Type B pancreatic cell (in vitro differentiated cells): ENCODE measurements around the gene SMCR8. TPM values are rescaled to one million over a fixed set of nuclear protein-coding genes. Genes with fewer than 3 reads are reported as not detected.
"Not testable (repeated sequence)": the region's sequence is repeated elsewhere in the genome, so short reads cannot be mapped to it uniquely, and the experiment has no call there.

Experiments used
- DNase-seq: peaks from one replicate; pipeline ENCODE4 v3.0.0; 2021; ENCODE audit warnings: mixed read lengths; ENCODE audit not compliant: unreplicated experiment; ENCODE audit errors: extremely low spot score
- H3K27ac Mint-ChIP-seq: 2 replicates; pipeline ENCODE4 v1.8.0; 2021; ENCODE audit warnings: mild to moderate bottlenecking, mixed read lengths
- H3K27me3 Mint-ChIP-seq: 2 replicates; pipeline ENCODE4 v1.8.0; 2021; ENCODE audit warnings: mixed read lengths
- H3K36me3 Mint-ChIP-seq: 2 replicates; pipeline ENCODE4 v1.8.0; 2021; ENCODE audit warnings: mixed read lengths
- H3K4me1 Mint-ChIP-seq: one replicate; pipeline ENCODE4 v1.8.0; 2021; ENCODE audit warnings: mixed read lengths; ENCODE audit not compliant: unreplicated experiment
- H3K4me3 Mint-ChIP-seq: 2 replicates; pipeline ENCODE4 v1.8.0; 2021; ENCODE audit warnings: mild to moderate bottlenecking, mixed read lengths
- H3K9me3 Mint-ChIP-seq: 2 replicates; pipeline ENCODE4 v1.8.0; 2021; ENCODE audit warnings: mixed read lengths
- CTCF ChIP-seq: fragments of 200-600 bp; sonication (generic); conservative IDR thresholded peaks from 2 replicates; pipeline ENCODE4 v1.5.0; 2021; ENCODE audit warnings: antibody characterized with exemption, mild to moderate bottlenecking
- total RNA-seq: library from RNA; stranded (reverse); gene quantifications from 2 replicates; pipeline ENCODE4 v1.2.1, GENCODE V29; 2021; ENCODE audit warnings: low replicate concordance

The SMCR8 gene
- total RNA-seq, 1 donor from 2014 or later, result 20.2 TPM

- TF ChIP-seq CTCF, result no peak
- peak within 1 kb of the TSS; percentile 94 for H3K4me3 Mint-ChIP-seq
- H3K36me3 Mint-ChIP-seq, result no peaks in the 10 kb centered on the region
- no peaks in the 10 kb centered on the region for H3K27me3 Mint-ChIP-seq
- DNase-seq, result peak; percentile 92
- H3K9me3 Mint-ChIP-seq, result no peaks in the 10 kb centered on the region
- peak within 1 kb of the TSS; percentile 68 for H3K27ac Mint-ChIP-seq
- peaks cover 9% of the 10 kb centered on the region for H3K4me1 Mint-ChIP-seq
Measured at GRCh38 chr17:18363101-18364049, 48.3 kb downstream of the SMCR8 start, which contains the start of gene SHMT1. Gene SHMT1, minus strand, starts transcription at chr17:18363550. Its CDS starts 7,569 bp downstream, at chr17:18355981.

DNA sequence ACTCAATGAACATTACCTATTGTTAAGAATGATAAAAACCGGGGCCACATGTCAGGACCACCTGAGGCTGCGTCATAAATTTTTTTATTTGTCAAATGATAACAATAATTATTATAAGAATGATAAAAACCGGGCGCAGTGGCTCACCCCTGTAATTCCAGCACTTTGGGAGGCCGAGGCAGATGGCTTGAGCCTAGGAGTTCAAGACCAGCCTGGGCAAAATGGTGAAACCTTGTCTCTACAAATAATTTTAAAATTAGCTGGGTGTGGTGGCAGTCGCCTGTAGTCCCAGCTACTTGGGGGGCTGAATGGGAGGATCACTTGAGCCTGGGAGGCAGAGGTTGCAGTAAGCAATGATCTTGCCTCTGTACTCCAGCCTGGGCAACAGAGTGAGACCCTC lies 49.1 kb downstream of the SMCR8 start:
- DNase-seq, result no peak
- H3K27ac Mint-ChIP-seq, result no peak overlapping the region
- no peaks in the 10 kb centered on the region for H3K36me3 Mint-ChIP-seq
- TF ChIP-seq CTCF, result no peak
- no peaks in the 10 kb centered on the region for H3K27me3 Mint-ChIP-seq
- no peaks in the 10 kb centered on the region for H3K9me3 Mint-ChIP-seq
- H3K4me1 Mint-ChIP-seq, result peaks cover 9% of the 10 kb centered on the region
- H3K4me3 Mint-ChIP-seq, result no peak overlapping the region

- Mint-ChIP-seq H3K4me1 (no peaks in the 10 kb centered on the region), H3K9me3 (no peaks in the 10 kb centered on the region), H3K27ac (no peak overlapping the region), H3K27me3 (no peaks in the 10 kb centered on the region), H3K36me3 (no peaks in the 10 kb centered on the region), H3K4me3 (no peak overlapping the region)
- no peak for DNase-seq
- TF ChIP-seq CTCF, result no peak
Measured at GRCh38 chr17:18368946-18369345, 53.9 kb downstream of the SMCR8 start.

GRCh38 chr17:18370761-18371160 lies 55.7 kb downstream of the SMCR8 start:
- DNase-seq, result no peak
- H3K27ac Mint-ChIP-seq, result no peak overlapping the region
- H3K4me3 Mint-ChIP-seq, result no peak overlapping the region
- no peak for TF ChIP-seq CTCF
- no peaks in the 10 kb centered on the region for H3K4me1 Mint-ChIP-seq
- H3K27me3 Mint-ChIP-seq, result no peaks in the 10 kb centered on the region
- H3K36me3 Mint-ChIP-seq, result no peaks in the 10 kb centered on the region
- H3K9me3 Mint-ChIP-seq, result no peaks in the 10 kb centered on the region

GRCh38 chr17:18371455-18371854 lies 56.4 kb downstream of the SMCR8 start:
- no peak overlapping the region for H3K4me3 Mint-ChIP-seq
- TF ChIP-seq CTCF, result no peak
- no peaks in the 10 kb centered on the region for H3K36me3 Mint-ChIP-seq

DNA sequence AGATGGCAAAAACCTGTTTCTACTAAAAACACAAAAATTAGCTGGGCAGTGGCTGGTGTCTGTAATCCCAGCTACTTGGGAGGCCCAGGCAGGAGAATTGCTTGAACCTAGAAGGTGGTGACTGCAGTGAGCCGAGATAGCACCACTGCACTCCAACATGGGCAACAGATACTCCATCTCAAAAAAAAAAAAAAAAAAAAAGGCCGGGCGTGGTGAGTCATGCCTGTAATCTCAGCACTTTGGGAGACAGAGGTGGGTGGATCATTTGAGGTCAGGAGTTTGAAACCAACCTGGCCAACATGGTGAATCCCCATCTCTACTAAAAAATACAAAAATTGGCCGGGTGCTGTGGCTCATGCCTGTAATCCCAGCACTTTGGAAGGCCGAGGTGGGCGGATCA lies 58.1 kb downstream of the SMCR8 start:
- DNase-seq, H3K4me3 Mint-ChIP-seq, H3K9me3 Mint-ChIP-seq, H3K27me3 Mint-ChIP-seq, H3K27ac Mint-ChIP-seq, H3K4me1 Mint-ChIP-seq, H3K36me3 Mint-ChIP-seq: not testable (repeated sequence)

More at GRCh38 chr17:18371455-18371854, 56.4 kb downstream of the SMCR8 start:
- no peak for DNase-seq
- no peaks in the 10 kb centered on the region for H3K4me1 Mint-ChIP-seq
- no peak overlapping the region for H3K27ac Mint-ChIP-seq
- H3K9me3 Mint-ChIP-seq, result no peaks in the 10 kb centered on the region
- H3K27me3 Mint-ChIP-seq, result no peaks in the 10 kb centered on the region
